GM23248 (cell line): ENCODE results near the gene KRT83. TPM values are rescaled to one million over a fixed set of nuclear protein-coding genes. Genes with fewer than 3 reads are reported as not detected.

Experiments used
- DNase-seq: peaks from one replicate; pipeline ENCODE4 v3.0.0-alpha.2; 2015
- H2AFZ ChIP-seq: fragments of 200-600 bp; sonication (generic); 2 replicates; pipeline ENCODE4 v1.6.1; 2016; ENCODE audit warnings: antibody characterized with exemption
- H3F3A ChIP-seq: fragments of 200-600 bp; sonication (generic); 2 replicates; pipeline ENCODE4 v1.6.1; 2016; ENCODE audit warnings: mild to moderate bottlenecking, antibody characterized with exemption, mixed run types; ENCODE audit not compliant: insufficient read depth
- H3K27ac ChIP-seq: fragments of 200-600 bp; sonication (generic); 2 replicates; pipeline ENCODE4 v1.5.1; 2016; ENCODE audit warnings: mild to moderate bottlenecking
- H3K27me3 ChIP-seq: fragments of 200-600 bp; sonication (generic); replicated peaks from 2 replicates; pipeline ENCODE4 v1.6.1; 2016; ENCODE audit warnings: mild to moderate bottlenecking; ENCODE audit not compliant: insufficient read depth
- H3K36me3 ChIP-seq: fragments of 200-600 bp; sonication (generic); 2 replicates; pipeline ENCODE4 v1.6.1; 2016; ENCODE audit warnings: low read depth, mild to moderate bottlenecking
- H3K4me1 ChIP-seq: fragments of 200-600 bp; sonication (generic); 2 replicates; pipeline ENCODE4 v1.6.1; 2016; ENCODE audit warnings: mild to moderate bottlenecking; ENCODE audit not compliant: insufficient read depth
- H3K4me2 ChIP-seq: fragments of 200-600 bp; sonication (generic); one replicate; pipeline ENCODE4 v1.6.1; 2016; ENCODE audit warnings: mild to moderate bottlenecking; ENCODE audit not compliant: unreplicated experiment
- H3K4me3 ChIP-seq: fragments of 200-600 bp; sonication (generic); 2 replicates; pipeline ENCODE4 v1.5.1; 2016; ENCODE audit warnings: mild to moderate bottlenecking
- H3K79me2 ChIP-seq: fragments of 200-600 bp; sonication (generic); 2 replicates; pipeline ENCODE4 v1.6.1; 2016; ENCODE audit warnings: mild to moderate bottlenecking; ENCODE audit not compliant: insufficient read depth
- H3K9ac ChIP-seq: fragments of 200-600 bp; sonication (generic); 2 replicates; pipeline ENCODE4 v1.6.1; 2016; ENCODE audit warnings: mild to moderate bottlenecking
- H3K9me2 ChIP-seq: fragments of 200-600 bp; sonication (generic); 2 replicates; pipeline ENCODE4 v1.6.1; 2016; ENCODE audit warnings: mixed run types, mild to moderate bottlenecking, moderate library complexity; ENCODE audit not compliant: insufficient read depth
- H3K9me3 ChIP-seq: fragments of 200-600 bp; sonication (generic); one replicate; pipeline ENCODE4 v1.6.1; 2017; ENCODE audit warnings: low read depth
- H4K20me1 ChIP-seq: fragments of 200-600 bp; sonication (generic); 2 replicates; pipeline ENCODE4 v1.6.0; 2016; ENCODE audit not compliant: insufficient read depth
- EZH2 ChIP-seq: fragments of 200-600 bp; sonication (generic); IDR thresholded peaks from 2 replicates; pipeline ENCODE4 v1.6.1; 2018; ENCODE audit warnings: antibody characterized with exemption, mild to moderate bottlenecking; ENCODE audit not compliant: insufficient read depth, poor library complexity, severe bottlenecking
- EZH2phosphoT487 ChIP-seq: fragments of 200-600 bp; sonication (generic); IDR thresholded peaks from 2 replicates; pipeline ENCODE4 v1.6.1; 2018; ENCODE audit warnings: antibody characterized with exemption, moderate library complexity, mild to moderate bottlenecking, low read depth; ENCODE audit not compliant: insufficient read depth
- WGBS, 2 experiments: methylation state at CpG; one replicate each; pipeline ENCODE4 v1.1.6; 2015 to 2017; ENCODE audit warnings: low lambda C conversion rate in 2 of 2, low coverage in 1 of 2; ENCODE audit errors: missing lambda C conversion rate in 2 of 2; 5-methylcytosine and 5-hydroxymethylcytosine counted together
- in situ Hi-C: fragments of 300-500 bp; cut with MboI; formaldehyde crosslinking; loops from 2 replicates; pipeline ENCODE4 v1.15.0; 2020
- polyA plus RNA-seq: library from polyadenylated mRNA; unstranded; fragments of >200 nt; fragmentation: Nextera tagmentation; extraction: Ambion mirVana; gene quantifications from 2 replicates; pipeline ENCODE4 v1.2.1, GENCODE V29; 2016
- total RNA-seq: library from RNA; depleted of rRNA; stranded (reverse); fragments of >200 nt; shearing (Covaris generic); gene quantifications from 2 replicates; pipeline ENCODE4 v1.2.3, GENCODE V29; 2014

KRT83 gene
- total and polyA plus RNA-seq, 2 experiments from 2014 or later, result not detected

- H3K9ac ChIP-seq, result no peak overlapping the region
- no peak overlapping the region for H3K4me3 ChIP-seq
- H3K4me1 ChIP-seq, result no peaks in the 10 kb centered on the region
- TF ChIP-seq EZH2 (no peak), EZH2phosphoT487 (no peak)
- H3F3A ChIP-seq, result 0 out of 2 replicates have a peak, but pooled peaks cover 5% of the 10 kb centered on the region
- in situ Hi-C loops, result no loop called here
- H3K36me3 ChIP-seq, result no peaks in the 10 kb centered on the region
- no peak overlapping the region for H3K4me2 ChIP-seq
- H3K79me2 ChIP-seq, result no peaks in the 10 kb centered on the region
- peaks cover 20% of the 10 kb centered on the region for H3K27me3 ChIP-seq
- H3K9me3 ChIP-seq, result no peaks in the 10 kb centered on the region
- no peak overlapping the region for H2AFZ ChIP-seq
- no peak for DNase-seq
- WGBS, 2 experiments, result 62% methylated on average over 3 of the region's 3 CpGs
- no peak overlapping the region for H3K27ac ChIP-seq
- no peaks in the 10 kb centered on the region for H4K20me1 ChIP-seq
- no peaks in the 10 kb centered on the region for H3K9me2 ChIP-seq
Observed at GRCh38 chr12:52334185-52334584, 13.0 kb upstream of the KRT83 start.

- no peak overlapping the region for H3K9ac ChIP-seq
Observed at GRCh38 chr12:52333321-52333720, 12.1 kb upstream of the KRT83 start.

GRCh38 chr12:52332381-52332780 is 11.2 kb upstream of the KRT83 start:
- no peak for DNase-seq
- H3K4me3 ChIP-seq, result no peak overlapping the region
- TF ChIP-seq EZH2 (no peak), EZH2phosphoT487 (no peak)

More at GRCh38 chr12:52333321-52333720, 12.1 kb upstream of the KRT83 start:
- WGBS, 2 experiments, result 63 to 75% methylated on average over 3 of the region's 3 CpGs
- no peak for DNase-seq
- in situ Hi-C loops, result no loop called here
- no peaks in the 10 kb centered on the region for H4K20me1 ChIP-seq
- no peaks in the 10 kb centered on the region for H3K4me1 ChIP-seq
- no peaks in the 10 kb centered on the region for H3K9me2 ChIP-seq
- H3K36me3 ChIP-seq, result no peaks in the 10 kb centered on the region
- H2AFZ ChIP-seq, result no peak overlapping the region
- no peak for TF ChIP-seq EZH2
- TF ChIP-seq EZH2phosphoT487, result no peak
- H3K27me3 ChIP-seq, result peaks cover 20% of the 10 kb centered on the region
- no peak overlapping the region for H3K4me2 ChIP-seq
- H3K79me2 ChIP-seq, result no peaks in the 10 kb centered on the region
- H3K4me3 ChIP-seq, result no peak overlapping the region
- no peaks in the 10 kb centered on the region for H3K9me3 ChIP-seq
- no peak overlapping the region for H3K27ac ChIP-seq
- H3F3A ChIP-seq, result 0 out of 2 replicates have a peak, but pooled peaks cover 5% of the 10 kb centered on the region

GRCh38 chr12:52331833-52332232 is 10.6 kb upstream of the KRT83 start:
- Histone ChIP-seq H3K79me2 (no peaks in the 10 kb centered on the region), H3K4me1 (no peaks in the 10 kb centered on the region), H4K20me1 (no peaks in the 10 kb centered on the region), H3K4me3 (no peak overlapping the region), H3K9ac (no peak overlapping the region), H3K9me3 (no peaks in the 10 kb centered on the region), H3K27me3 (peaks cover 20% of the 10 kb centered on the region), H3K27ac (no peak overlapping the region), H2AFZ (no peak overlapping the region), H3K36me3 (no peaks in the 10 kb centered on the region), H3F3A (0 out of 2 replicates have a peak, but pooled peaks cover 4% of the 10 kb centered on the region), H3K4me2 (no peak overlapping the region), H3K9me2 (no peaks in the 10 kb centered on the region)
- DNase-seq, result no peak
- 71 to 72% methylated on average over 3 of the region's 3 CpGs for WGBS, 2 experiments
- in situ Hi-C loops, result no loop called here
- TF ChIP-seq EZH2 (no peak), EZH2phosphoT487 (no peak)

More at GRCh38 chr12:52332381-52332780, 11.2 kb upstream of the KRT83 start:
- no peak overlapping the region for H3K9ac ChIP-seq
- H3K27ac ChIP-seq, result no peak overlapping the region
- no peaks in the 10 kb centered on the region for H3K79me2 ChIP-seq
- H3F3A ChIP-seq, result 0 out of 2 replicates have a peak, but pooled peaks cover 5% of the 10 kb centered on the region
- no peaks in the 10 kb centered on the region for H3K4me1 ChIP-seq
- 44 to 62% methylated on average over 1 of the region's 1 CpG for whole genome bisulfite sequencing, 2 experiments
- H3K36me3 ChIP-seq, result no peaks in the 10 kb centered on the region
- H3K4me2 ChIP-seq, result no peak overlapping the region
- no peaks in the 10 kb centered on the region for H3K9me3 ChIP-seq
- no peaks in the 10 kb centered on the region for H4K20me1 ChIP-seq
- peaks cover 20% of the 10 kb centered on the region for H3K27me3 ChIP-seq
- H3K9me2 ChIP-seq, result no peaks in the 10 kb centered on the region
- H2AFZ ChIP-seq, result no peak overlapping the region
- in situ Hi-C loops, result no loop called here

- TF ChIP-seq EZH2, result no peak
- TF ChIP-seq EZH2phosphoT487, result no peak
- H3K4me1 ChIP-seq, result no peaks in the 10 kb centered on the region
- no peak overlapping the region for H3K4me3 ChIP-seq
- no peaks in the 10 kb centered on the region for H3F3A ChIP-seq
- no peak overlapping the region for H3K27ac ChIP-seq
- H3K79me2 ChIP-seq, result no peaks in the 10 kb centered on the region
- no peaks in the 10 kb centered on the region for H3K9me3 ChIP-seq
- in situ Hi-C loops, result no loop called here
- no peak overlapping the region for H3K9ac ChIP-seq
- WGBS, 2 experiments, result 31 to 44% methylated on average over 1 of the region's 1 CpG
- no peak for DNase-seq
- no peaks in the 10 kb centered on the region for H3K9me2 ChIP-seq
- no peaks in the 10 kb centered on the region for H4K20me1 ChIP-seq
- H3K36me3 ChIP-seq, result no peaks in the 10 kb centered on the region
- no peak overlapping the region for H2AFZ ChIP-seq
- H3K4me2 ChIP-seq, result no peak overlapping the region
- peaks cover 20% of the 10 kb centered on the region for H3K27me3 ChIP-seq
Observed at GRCh38 chr12:52331039-52331438, 9.8 kb upstream of the KRT83 start.
